SK-N-SH (cell line): ENCODE data around the gene FAM9A. TPM values are rescaled to one million over a fixed set of nuclear protein-coding genes. Genes with fewer than 3 reads are reported as not detected.

Experiments
- CTCF ChIA-PET: fragments of 300-600, 350-600 bp; formaldehyde crosslinking; extraction: SDS; loops from one replicate; lab custom pipeline; 2021; lab: Yijun Ruan, JAX
- POLR2A ChIA-PET: fragments of 350-600 bp; sonication (Branson Sonifier 250); formaldehyde crosslinking; extraction: SDS; loops from one replicate; lab custom pipeline; 2020; ENCODE audit warnings: antibody characterized with exemption, inconsistent platforms; lab: Yijun Ruan, JAX
- DNase-seq: peaks from one replicate; pipeline ENCODE4 v3.0.0; 2012
- H2AFZ ChIP-seq: fragments of 200-600 bp; sonication (generic); 2 replicates; pipeline ENCODE4 v1.8.1; 2016; ENCODE audit warnings: antibody characterized with exemption, mild to moderate bottlenecking, low read depth
- H3F3A ChIP-seq: fragments of 200-600 bp; sonication (generic); replicated peaks from 2 replicates; pipeline ENCODE3; 2016; ENCODE audit warnings: antibody characterized with exemption, mild to moderate bottlenecking; ENCODE audit not compliant: insufficient read depth
- H3K27ac ChIP-seq, 2 experiments: fragments of 200-500 bp in 1 of 2; fragments of 200-600 bp in 1 of 2; sonication (Bioruptor generic) in 1 of 2; sonication (generic), shearing (Covaris generic) in 1 of 2; 2 replicates each; pipeline versions ENCODE4 v1.5.1 to v1.6.1; 2014 to 2016; ENCODE audit warnings: low read depth in 2 of 2, inconsistent platforms in 1 of 2, low read length in 1 of 2, mild to moderate bottlenecking in 1 of 2, mixed read lengths in 1 of 2
- H3K27me3 ChIP-seq: fragments of 200-600 bp; sonication (generic), shearing (Covaris generic); 2 replicates; pipeline ENCODE4 v1.6.1; 2016; ENCODE audit warnings: mixed run types; ENCODE audit not compliant: insufficient read depth
- H3K36me3 ChIP-seq, 2 experiments: fragments of 200-500 bp in 1 of 2; fragments of 200-600 bp in 1 of 2; sonication (Bioruptor generic) in 1 of 2; sonication (generic) in 1 of 2; replicated peaks in 1 of 2; 2 replicates each; pipeline versions ENCODE3 to v1.5.1; 2014 to 2016; ENCODE audit warnings: low read length in 1 of 2, mild to moderate bottlenecking in 1 of 2; ENCODE audit not compliant: insufficient read depth in 2 of 2, control insufficient read depth in 1 of 2
- H3K4me1 ChIP-seq, 2 experiments: fragments of 200-500 bp in 1 of 2; fragments of 200-600 bp in 1 of 2; sonication (Bioruptor generic) in 1 of 2; sonication (generic), shearing (Covaris generic) in 1 of 2; 2 replicates each; pipeline versions ENCODE4 v1.5.1 to v1.6.1; 2014 to 2016; ENCODE audit warnings: low read depth in 1 of 2, low read length in 1 of 2, mixed run types in 1 of 2; ENCODE audit not compliant: insufficient read depth in 2 of 2, control insufficient read depth in 1 of 2
- H3K4me2 ChIP-seq: fragments of 200-600 bp; sonication (generic), shearing (Covaris generic); 2 replicates; pipeline ENCODE4 v1.6.1; 2017; ENCODE audit warnings: mixed run types
- H3K4me3 ChIP-seq, 2 experiments: fragments of 200-500 bp in 1 of 2; fragments of 200-600 bp in 1 of 2; sonication (Bioruptor generic) in 1 of 2; sonication (generic), shearing (Covaris generic) in 1 of 2; 2 replicates each; pipeline versions ENCODE4 v1.5.1 to v1.8.1; 2014 to 2016; ENCODE audit warnings: low read depth in 2 of 2, inconsistent platforms in 1 of 2, low read length in 1 of 2, mild to moderate bottlenecking in 1 of 2, mixed read lengths in 1 of 2, moderate library complexity in 1 of 2
- H3K79me2 ChIP-seq: fragments of 200-600 bp; sonication (generic); 2 replicates; pipeline ENCODE4 v1.8.1; 2017; ENCODE audit warnings: mild to moderate bottlenecking; ENCODE audit not compliant: insufficient read depth
- H3K9ac ChIP-seq: fragments of 200-600 bp; sonication (generic); 2 replicates; pipeline ENCODE4 v1.6.1; 2017; ENCODE audit warnings: mixed run types
- H3K9me2 ChIP-seq: fragments of 200-600 bp; sonication (generic); 2 replicates; pipeline ENCODE4 v1.6.1; 2017; ENCODE audit warnings: mixed run types
- H3K9me3 ChIP-seq: fragments of 200-600 bp; sonication (generic); 2 replicates; pipeline ENCODE4 v1.6.1; 2017; ENCODE audit warnings: mixed run types, mild to moderate bottlenecking, moderate library complexity
- H4K20me1 ChIP-seq: fragments of 200-600 bp; sonication (generic); 2 replicates; pipeline ENCODE4 v1.6.1; 2017; ENCODE audit warnings: mild to moderate bottlenecking, mixed run types; ENCODE audit not compliant: insufficient read depth
- CHD2 ChIP-seq: fragments of 150-350 bp; IDR thresholded peaks from 2 replicates; pipeline ENCODE4 v1.6.1; 2018; ENCODE audit warnings: low read length; ENCODE audit not compliant: partially characterized antibody
- ELF1 ChIP-seq: IDR thresholded peaks from 2 replicates; pipeline ENCODE4 v1.4.0; 2012
- EP300 ChIP-seq, 2 experiments: IDR thresholded peaks; 2 replicates each; pipeline versions ENCODE4 v1.4.0 to v1.6.1; 2012; ENCODE audit warnings: borderline replicate concordance in 1 of 2, low read depth in 1 of 2, low read length in 1 of 2
- EZH2phosphoT487 ChIP-seq: fragments of 200-600 bp; sonication (generic); IDR thresholded peaks from 2 replicates; pipeline ENCODE4 v1.6.1; 2017; ENCODE audit warnings: low read depth, mixed run types, mild to moderate bottlenecking, antibody characterized with exemption, moderate library complexity, borderline replicate concordance
- FOSL2 ChIP-seq: IDR thresholded peaks from 2 replicates; pipeline ENCODE4 v1.4.0; 2012; ENCODE audit warnings: low read depth, mild to moderate bottlenecking, moderate library complexity, borderline replicate concordance
- FOXM1 ChIP-seq: IDR thresholded peaks from 2 replicates; pipeline ENCODE4 v1.4.0; 2012; ENCODE audit warnings: low read depth, mild to moderate bottlenecking
- GABPA ChIP-seq: IDR thresholded peaks from 2 replicates; pipeline ENCODE4 v1.4.0; 2012; ENCODE audit warnings: low read depth, mild to moderate bottlenecking
- JUND ChIP-seq: IDR thresholded peaks from 2 replicates; pipeline ENCODE4 v1.4.0; 2012
- MEF2A ChIP-seq: IDR thresholded peaks from 2 replicates; pipeline ENCODE4 v1.4.0; 2012; ENCODE audit warnings: low read depth, borderline replicate concordance
- MXI1 ChIP-seq: IDR thresholded peaks from 2 replicates; pipeline ENCODE4 v1.6.1; 2012; ENCODE audit warnings: mild to moderate bottlenecking, low read depth, low read length, improper control_type of control experiment
- NRF1 ChIP-seq: IDR thresholded peaks from 2 replicates; pipeline ENCODE4 v1.6.1; 2012; ENCODE audit warnings: low read depth, mild to moderate bottlenecking, low read length
- RCOR1 ChIP-seq: fragments of 150-350 bp; IDR thresholded peaks from 2 replicates; pipeline ENCODE4 v1.6.1; 2017; ENCODE audit warnings: antibody characterized with exemption, low read length
- REST ChIP-seq: IDR thresholded peaks from 2 replicates; pipeline ENCODE4 v1.6.1; 2012; ENCODE audit warnings: mild to moderate bottlenecking, low read depth, low read length, moderate library complexity
- SIN3A ChIP-seq: IDR thresholded peaks from 2 replicates; pipeline ENCODE4 v1.6.1; 2012; ENCODE audit warnings: low read depth, mild to moderate bottlenecking, low read length, moderate library complexity, borderline replicate concordance
- USF2 ChIP-seq: fragments of 150-350 bp; IDR thresholded peaks from 2 replicates; pipeline ENCODE4 v1.6.1; 2017; ENCODE audit warnings: antibody characterized with exemption, low read length, low read depth, borderline replicate concordance
- YY1 ChIP-seq: IDR thresholded peaks from 2 replicates; pipeline ENCODE4 v1.4.0; 2012; ENCODE audit warnings: low read depth, mild to moderate bottlenecking
- WGBS: methylation state at CpG from one replicate; pipeline ENCODE4 v1.1.6; 2017; ENCODE audit warnings: low lambda C conversion rate; 5-methylcytosine and 5-hydroxymethylcytosine counted together
- polyA plus RNA-seq, 3 experiments: library from polyadenylated mRNA; depleted of rRNA; stranded (reverse); fragments of >200 nt; gene quantifications; 2 replicates each; pipeline ENCODE4 v1.2.3, GENCODE V29; 2012
- TF ChIP-seq, protein P1 (sequence below): IDR thresholded peaks from 2 replicates; pipeline ENCODE4 v1.4.0; 2012; ENCODE audit warnings: low read depth, borderline replicate concordance
- TF ChIP-seq, protein P2 (sequence below): IDR thresholded peaks from 2 replicates; pipeline ENCODE4 v1.4.0; 2012; ENCODE audit warnings: low read depth
- TF ChIP-seq, protein P3 (sequence below): fragments of 200-600 bp; sonication (generic); IDR thresholded peaks from 2 replicates; pipeline ENCODE4 v1.6.1; 2017; ENCODE audit warnings: antibody characterized with exemption, mild to moderate bottlenecking, moderate library complexity
- TF ChIP-seq, protein P4 (sequence below): IDR thresholded peaks from 2 replicates; pipeline ENCODE4 v1.4.0; 2012; ENCODE audit warnings: low read depth, borderline replicate concordance

Gene FAM9A
- polyA plus RNA-seq, 1 of the 3 experiments (the other 2 are of a cell fraction), result not detected

GRCh38 chrX:8755116-8755515 lies 46.1 kb downstream of the FAM9A start:
- Histone ChIP-seq H3K9ac (no peak overlapping the region), H3K36me3 (no peaks in the 10 kb centered on the region), H3K79me2 (no peaks in the 10 kb centered on the region), H4K20me1 (no peaks in the 10 kb centered on the region), H3K4me1 (no peaks in the 10 kb centered on the region), H3K4me2 (no peak overlapping the region), H3K27me3 (no peaks in the 10 kb centered on the region), H2AFZ (no peak overlapping the region), H3K9me3 (no peaks in the 10 kb centered on the region), H3K9me2 (no peaks in the 10 kb centered on the region), H3K27ac (no peak overlapping the region), H3K4me3 (no peak overlapping the region), H3F3A (peaks cover 2% of the 10 kb centered on the region)
- CTCF ChIA-PET, result interaction anchor here (0.6 to 2.1 kb wide), 4 partner anchors 16 to 59 kb away, joined by 3 to 11 read pairs (median 3); no protein-coding TSS in a partner anchor
- no peak for TF ChIP-seq REST
- no peak for TF ChIP-seq YY1
- no peak for TF ChIP-seq FOSL2
- no peak for TF ChIP-seq JUND
- no peak for TF ChIP-seq FOXM1
- TF ChIP-seq, protein P1, sequence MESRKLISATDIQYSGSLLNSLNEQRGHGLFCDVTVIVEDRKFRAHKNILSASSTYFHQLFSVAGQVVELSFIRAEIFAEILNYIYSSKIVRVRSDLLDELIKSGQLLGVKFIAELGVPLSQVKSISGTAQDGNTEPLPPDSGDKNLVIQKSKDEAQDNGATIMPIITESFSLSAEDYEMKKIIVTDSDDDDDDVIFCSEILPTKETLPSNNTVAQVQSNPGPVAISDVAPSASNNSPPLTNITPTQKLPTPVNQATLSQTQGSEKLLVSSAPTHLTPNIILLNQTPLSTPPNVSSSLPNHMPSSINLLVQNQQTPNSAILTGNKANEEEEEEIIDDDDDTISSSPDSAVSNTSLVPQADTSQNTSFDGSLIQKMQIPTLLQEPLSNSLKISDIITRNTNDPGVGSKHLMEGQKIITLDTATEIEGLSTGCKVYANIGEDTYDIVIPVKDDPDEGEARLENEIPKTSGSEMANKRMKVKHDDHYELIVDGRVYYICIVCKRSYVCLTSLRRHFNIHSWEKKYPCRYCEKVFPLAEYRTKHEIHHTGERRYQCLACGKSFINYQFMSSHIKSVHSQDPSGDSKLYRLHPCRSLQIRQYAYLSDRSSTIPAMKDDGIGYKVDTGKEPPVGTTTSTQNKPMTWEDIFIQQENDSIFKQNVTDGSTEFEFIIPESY, result no peak
- no peak for TF ChIP-seq EZH2phosphoT487
- TF ChIP-seq, protein P2, sequence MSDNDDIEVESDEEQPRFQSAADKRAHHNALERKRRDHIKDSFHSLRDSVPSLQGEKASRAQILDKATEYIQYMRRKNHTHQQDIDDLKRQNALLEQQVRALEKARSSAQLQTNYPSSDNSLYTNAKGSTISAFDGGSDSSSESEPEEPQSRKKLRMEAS, result no peak
- no peak for TF ChIP-seq SIN3A
- TF ChIP-seq MEF2A, result no peak
- TF ChIP-seq GABPA, result no peak
- TF ChIP-seq MXI1, result no peak
- TF ChIP-seq, protein P3, sequence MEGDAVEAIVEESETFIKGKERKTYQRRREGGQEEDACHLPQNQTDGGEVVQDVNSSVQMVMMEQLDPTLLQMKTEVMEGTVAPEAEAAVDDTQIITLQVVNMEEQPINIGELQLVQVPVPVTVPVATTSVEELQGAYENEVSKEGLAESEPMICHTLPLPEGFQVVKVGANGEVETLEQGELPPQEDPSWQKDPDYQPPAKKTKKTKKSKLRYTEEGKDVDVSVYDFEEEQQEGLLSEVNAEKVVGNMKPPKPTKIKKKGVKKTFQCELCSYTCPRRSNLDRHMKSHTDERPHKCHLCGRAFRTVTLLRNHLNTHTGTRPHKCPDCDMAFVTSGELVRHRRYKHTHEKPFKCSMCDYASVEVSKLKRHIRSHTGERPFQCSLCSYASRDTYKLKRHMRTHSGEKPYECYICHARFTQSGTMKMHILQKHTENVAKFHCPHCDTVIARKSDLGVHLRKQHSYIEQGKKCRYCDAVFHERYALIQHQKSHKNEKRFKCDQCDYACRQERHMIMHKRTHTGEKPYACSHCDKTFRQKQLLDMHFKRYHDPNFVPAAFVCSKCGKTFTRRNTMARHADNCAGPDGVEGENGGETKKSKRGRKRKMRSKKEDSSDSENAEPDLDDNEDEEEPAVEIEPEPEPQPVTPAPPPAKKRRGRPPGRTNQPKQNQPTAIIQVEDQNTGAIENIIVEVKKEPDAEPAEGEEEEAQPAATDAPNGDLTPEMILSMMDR, result no peak
- no peak for TF ChIP-seq RCOR1
- TF ChIP-seq NRF1, result no peak
- TF ChIP-seq, protein P4, sequence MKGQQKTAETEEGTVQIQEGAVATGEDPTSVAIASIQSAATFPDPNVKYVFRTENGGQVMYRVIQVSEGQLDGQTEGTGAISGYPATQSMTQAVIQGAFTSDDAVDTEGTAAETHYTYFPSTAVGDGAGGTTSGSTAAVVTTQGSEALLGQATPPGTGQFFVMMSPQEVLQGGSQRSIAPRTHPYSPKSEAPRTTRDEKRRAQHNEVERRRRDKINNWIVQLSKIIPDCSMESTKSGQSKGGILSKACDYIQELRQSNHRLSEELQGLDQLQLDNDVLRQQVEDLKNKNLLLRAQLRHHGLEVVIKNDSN, result no peak
- no peak for TF ChIP-seq USF2
- TF ChIP-seq ELF1, result no peak
- TF ChIP-seq EP300 (IDR thresholded peaks at IDR 0.05; ENCODE audit: borderline replicate concordance in 1 of 2, low read depth in 1 of 2, low read length in 1 of 2), result no peak
- TF ChIP-seq CHD2, result no peak
- no peak for DNase-seq
- 24% methylated on average over 3 of the region's 4 CpGs for WGBS
- POLR2A ChIA-PET, result no interaction called here
